ENCODE measurements around the gene NUP188. TPM values are rescaled to one million over a fixed set of nuclear protein-coding genes. Genes with fewer than 3 reads are reported as not detected.

The NUP188 gene
- total and polyA plus RNA-seq, 4 donors = 6.9 to 34.7 (median 19.2) TPM

DNA sequence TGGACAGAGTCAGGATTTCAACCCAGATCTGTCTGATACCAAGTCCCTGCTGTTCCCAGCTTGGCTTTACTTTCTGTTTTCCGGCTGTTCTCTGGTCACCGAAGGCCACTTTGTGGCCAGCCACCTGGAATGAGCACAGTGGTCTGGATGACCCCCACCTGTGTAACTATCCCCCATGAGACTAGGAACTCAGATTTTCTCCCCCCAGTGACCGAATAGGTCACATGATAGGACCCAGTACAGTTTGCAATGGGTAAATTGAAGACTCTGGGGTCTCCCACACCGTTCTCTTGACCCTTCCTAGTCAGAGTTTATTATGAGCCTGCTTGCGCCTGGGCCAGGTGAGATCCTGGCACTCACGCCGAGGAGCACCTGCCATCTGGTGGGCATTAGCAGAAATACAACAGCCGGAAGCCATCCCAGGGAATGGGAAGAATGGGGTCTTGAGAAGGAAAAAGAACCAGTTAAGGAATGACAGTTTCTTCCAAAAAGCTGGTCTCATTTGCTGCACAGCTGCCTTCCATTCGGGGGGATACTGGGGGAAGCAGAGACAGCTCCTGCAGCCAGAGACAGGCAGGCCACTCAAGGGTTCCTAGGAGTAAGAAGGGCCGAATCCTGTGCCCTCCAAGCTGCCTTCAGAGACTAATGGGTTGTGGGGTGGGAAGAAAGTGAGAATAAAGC lies 19.6 kb upstream of the NUP188 start:
- Histone ChIP-seq H3K4me3 (ENCODE audit: low read depth in 1 of 3, low read length in 3 of 3) (no peak overlapping the region), H3K27me3 (ENCODE audit: control insufficient read depth in 4 of 4, insufficient read depth in 4 of 4, low read length in 3 of 4) (no peaks in the 10 kb centered on the region), H3K9ac (ENCODE audit: low read depth in 1 of 2, low read length in 2 of 2) (peak overlapping the region; percentile 31 to 36), H3K4me1 (ENCODE audit: control insufficient read depth in 4 of 4, insufficient read depth in 4 of 4, low read length in 3 of 4) (peaks cover 1 to 19% (median 11%) of the 10 kb centered on the region in 4 donors), H3K27ac (ENCODE audit: low read depth in 1 of 2, low read length in 2 of 2) (peak overlapping the region; percentile 36 to 78), H3K9me3 (ENCODE audit: control insufficient read depth in 4 of 4, low read length in 3 of 4) (no peaks in the 10 kb centered on the region), H3K36me3 (ENCODE audit: control insufficient read depth in 4 of 4, insufficient read depth in 3 of 4, low read depth in 1 of 4, low read length in 3 of 4) (peaks cover 0 to 2% (median 0%) of the 10 kb centered on the region in 4 donors)
- 21% methylated on average over 10 of the region's 10 CpGs for whole genome bisulfite sequencing
- peak; percentile 62 for DNase-seq (ENCODE audit: low spot score)
- TF ChIP-seq RXRA (IDR thresholded peaks at IDR 0.05) = peak; percentile 9 to 53
- TF ChIP-seq RAD21 (IDR thresholded peaks at IDR 0.05) = peak; percentile 97
- TF ChIP-seq, protein P1, sequence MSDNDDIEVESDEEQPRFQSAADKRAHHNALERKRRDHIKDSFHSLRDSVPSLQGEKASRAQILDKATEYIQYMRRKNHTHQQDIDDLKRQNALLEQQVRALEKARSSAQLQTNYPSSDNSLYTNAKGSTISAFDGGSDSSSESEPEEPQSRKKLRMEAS (IDR thresholded peaks at IDR 0.05) = no peak
- TF ChIP-seq, protein P2, sequence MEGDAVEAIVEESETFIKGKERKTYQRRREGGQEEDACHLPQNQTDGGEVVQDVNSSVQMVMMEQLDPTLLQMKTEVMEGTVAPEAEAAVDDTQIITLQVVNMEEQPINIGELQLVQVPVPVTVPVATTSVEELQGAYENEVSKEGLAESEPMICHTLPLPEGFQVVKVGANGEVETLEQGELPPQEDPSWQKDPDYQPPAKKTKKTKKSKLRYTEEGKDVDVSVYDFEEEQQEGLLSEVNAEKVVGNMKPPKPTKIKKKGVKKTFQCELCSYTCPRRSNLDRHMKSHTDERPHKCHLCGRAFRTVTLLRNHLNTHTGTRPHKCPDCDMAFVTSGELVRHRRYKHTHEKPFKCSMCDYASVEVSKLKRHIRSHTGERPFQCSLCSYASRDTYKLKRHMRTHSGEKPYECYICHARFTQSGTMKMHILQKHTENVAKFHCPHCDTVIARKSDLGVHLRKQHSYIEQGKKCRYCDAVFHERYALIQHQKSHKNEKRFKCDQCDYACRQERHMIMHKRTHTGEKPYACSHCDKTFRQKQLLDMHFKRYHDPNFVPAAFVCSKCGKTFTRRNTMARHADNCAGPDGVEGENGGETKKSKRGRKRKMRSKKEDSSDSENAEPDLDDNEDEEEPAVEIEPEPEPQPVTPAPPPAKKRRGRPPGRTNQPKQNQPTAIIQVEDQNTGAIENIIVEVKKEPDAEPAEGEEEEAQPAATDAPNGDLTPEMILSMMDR (IDR thresholded peaks at IDR 0.05; ENCODE audit: low read depth, low read length, missing input control) = peak; percentile 85

DNA sequence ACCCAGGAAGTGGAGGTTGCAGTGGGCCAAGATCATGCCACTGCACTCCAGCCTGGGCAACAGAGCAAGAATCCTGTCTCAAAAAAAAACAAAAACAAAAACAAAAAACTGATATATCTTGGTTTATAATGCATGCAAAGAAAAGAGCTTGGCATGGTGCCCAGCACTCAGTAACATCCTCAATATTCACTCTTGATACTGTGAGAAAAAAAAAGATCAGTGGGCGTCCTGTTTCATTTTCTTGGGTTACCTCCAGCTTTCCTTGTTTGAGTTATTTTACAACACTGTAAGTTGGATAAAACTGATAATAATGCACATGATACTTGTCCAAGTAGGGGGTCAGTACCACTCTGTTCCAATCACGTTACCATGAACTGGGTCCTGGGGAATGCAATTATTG lies 18.9 kb upstream of the NUP188 start:
- TF ChIP-seq, protein P3, sequence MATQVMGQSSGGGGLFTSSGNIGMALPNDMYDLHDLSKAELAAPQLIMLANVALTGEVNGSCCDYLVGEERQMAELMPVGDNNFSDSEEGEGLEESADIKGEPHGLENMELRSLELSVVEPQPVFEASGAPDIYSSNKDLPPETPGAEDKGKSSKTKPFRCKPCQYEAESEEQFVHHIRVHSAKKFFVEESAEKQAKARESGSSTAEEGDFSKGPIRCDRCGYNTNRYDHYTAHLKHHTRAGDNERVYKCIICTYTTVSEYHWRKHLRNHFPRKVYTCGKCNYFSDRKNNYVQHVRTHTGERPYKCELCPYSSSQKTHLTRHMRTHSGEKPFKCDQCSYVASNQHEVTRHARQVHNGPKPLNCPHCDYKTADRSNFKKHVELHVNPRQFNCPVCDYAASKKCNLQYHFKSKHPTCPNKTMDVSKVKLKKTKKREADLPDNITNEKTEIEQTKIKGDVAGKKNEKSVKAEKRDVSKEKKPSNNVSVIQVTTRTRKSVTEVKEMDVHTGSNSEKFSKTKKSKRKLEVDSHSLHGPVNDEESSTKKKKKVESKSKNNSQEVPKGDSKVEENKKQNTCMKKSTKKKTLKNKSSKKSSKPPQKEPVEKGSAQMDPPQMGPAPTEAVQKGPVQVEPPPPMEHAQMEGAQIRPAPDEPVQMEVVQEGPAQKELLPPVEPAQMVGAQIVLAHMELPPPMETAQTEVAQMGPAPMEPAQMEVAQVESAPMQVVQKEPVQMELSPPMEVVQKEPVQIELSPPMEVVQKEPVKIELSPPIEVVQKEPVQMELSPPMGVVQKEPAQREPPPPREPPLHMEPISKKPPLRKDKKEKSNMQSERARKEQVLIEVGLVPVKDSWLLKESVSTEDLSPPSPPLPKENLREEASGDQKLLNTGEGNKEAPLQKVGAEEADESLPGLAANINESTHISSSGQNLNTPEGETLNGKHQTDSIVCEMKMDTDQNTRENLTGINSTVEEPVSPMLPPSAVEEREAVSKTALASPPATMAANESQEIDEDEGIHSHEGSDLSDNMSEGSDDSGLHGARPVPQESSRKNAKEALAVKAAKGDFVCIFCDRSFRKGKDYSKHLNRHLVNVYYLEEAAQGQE (IDR thresholded peaks at IDR 0.05) = no peak
- no peak for TF ChIP-seq RAD21 (IDR thresholded peaks at IDR 0.05)
- TF ChIP-seq, protein P4, sequence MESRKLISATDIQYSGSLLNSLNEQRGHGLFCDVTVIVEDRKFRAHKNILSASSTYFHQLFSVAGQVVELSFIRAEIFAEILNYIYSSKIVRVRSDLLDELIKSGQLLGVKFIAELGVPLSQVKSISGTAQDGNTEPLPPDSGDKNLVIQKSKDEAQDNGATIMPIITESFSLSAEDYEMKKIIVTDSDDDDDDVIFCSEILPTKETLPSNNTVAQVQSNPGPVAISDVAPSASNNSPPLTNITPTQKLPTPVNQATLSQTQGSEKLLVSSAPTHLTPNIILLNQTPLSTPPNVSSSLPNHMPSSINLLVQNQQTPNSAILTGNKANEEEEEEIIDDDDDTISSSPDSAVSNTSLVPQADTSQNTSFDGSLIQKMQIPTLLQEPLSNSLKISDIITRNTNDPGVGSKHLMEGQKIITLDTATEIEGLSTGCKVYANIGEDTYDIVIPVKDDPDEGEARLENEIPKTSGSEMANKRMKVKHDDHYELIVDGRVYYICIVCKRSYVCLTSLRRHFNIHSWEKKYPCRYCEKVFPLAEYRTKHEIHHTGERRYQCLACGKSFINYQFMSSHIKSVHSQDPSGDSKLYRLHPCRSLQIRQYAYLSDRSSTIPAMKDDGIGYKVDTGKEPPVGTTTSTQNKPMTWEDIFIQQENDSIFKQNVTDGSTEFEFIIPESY (IDR thresholded peaks at IDR 0.05) = no peak
- no peak for TF ChIP-seq GABPA (IDR thresholded peaks at IDR 0.05 in 1 of 2, conservative IDR thresholded peaks at IDR 0.05 in 1 of 2)
- no peak for TF ChIP-seq EGR1 (IDR thresholded peaks at IDR 0.05; ENCODE audit: low read depth in 2 of 2)
- no peak for TF ChIP-seq NR2F2 (IDR thresholded peaks at IDR 0.05)
- no peak for TF ChIP-seq FOXA2 (IDR thresholded peaks at IDR 0.05)
- no peak for TF ChIP-seq FOXA1 (IDR thresholded peaks at IDR 0.05)
- no peak for TF ChIP-seq SP1 (IDR thresholded peaks at IDR 0.05)
- TF ChIP-seq, protein P2 (IDR thresholded peaks at IDR 0.05; ENCODE audit: low read depth, low read length, missing input control) = no peak
- no peak for TF ChIP-seq TAF1 (conservative IDR thresholded peaks at IDR 0.05)
- TF ChIP-seq, protein P5, sequence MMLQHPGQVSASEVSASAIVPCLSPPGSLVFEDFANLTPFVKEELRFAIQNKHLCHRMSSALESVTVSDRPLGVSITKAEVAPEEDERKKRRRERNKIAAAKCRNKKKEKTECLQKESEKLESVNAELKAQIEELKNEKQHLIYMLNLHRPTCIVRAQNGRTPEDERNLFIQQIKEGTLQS (IDR thresholded peaks at IDR 0.05) = no peak
- no peak for TF ChIP-seq HNF4A (conservative IDR thresholded peaks at IDR 0.05)
- no peak for TF ChIP-seq HNF4G (IDR thresholded peaks at IDR 0.05)
- TF ChIP-seq JUND (IDR thresholded peaks at IDR 0.05) = no peak
- no peak for TF ChIP-seq YY1 (IDR thresholded peaks at IDR 0.05)
- TF ChIP-seq, protein P1 (IDR thresholded peaks at IDR 0.05) = no peak
- no peak for TF ChIP-seq RXRA (IDR thresholded peaks at IDR 0.05)
- Histone ChIP-seq H3K27ac (ENCODE audit: low read depth in 1 of 2, low read length in 2 of 2) (no peak overlapping the region), H3K9ac (ENCODE audit: low read depth in 1 of 2, low read length in 2 of 2) (no peak overlapping the region), H3K4me1 (ENCODE audit: control insufficient read depth in 4 of 4, insufficient read depth in 4 of 4, low read length in 3 of 4) (peaks cover 0 to 14% (median 9%) of the 10 kb centered on the region in 4 donors), H3K36me3 (ENCODE audit: control insufficient read depth in 4 of 4, insufficient read depth in 3 of 4, low read depth in 1 of 4, low read length in 3 of 4) (peaks cover 0 to 4% (median 2%) of the 10 kb centered on the region in 4 donors), H3K4me3 (ENCODE audit: low read depth in 1 of 3, low read length in 3 of 3) (no peak overlapping the region), H3K27me3 (ENCODE audit: control insufficient read depth in 4 of 4, insufficient read depth in 4 of 4, low read length in 3 of 4) (no peaks in the 10 kb centered on the region), H3K9me3 (ENCODE audit: control insufficient read depth in 4 of 4, low read length in 3 of 4) (no peaks in the 10 kb centered on the region)
- 75% methylated on average over 2 of the region's 2 CpGs for WGBS
- no peak for DNase-seq (ENCODE audit: low spot score)

All from liver (tissue), 9 donors.